Trophoblast cell (in vitro differentiated cells and primary cell): Measurements from ENCODE around the gene VTI1A.
A peak's percentile ranks its signal among the peaks of the same experiment; 100 is the strongest.

Experiments used
- DNase-seq, 2 donors: peaks; one replicate each; pipeline ENCODE4 v3.0.0-alpha.2; 2016
- H2AFZ ChIP-seq: 2 replicates; pipeline ENCODE4 v1.6.1; 2013; ENCODE audit warnings: low read length, moderate library complexity, mild to moderate bottlenecking; ENCODE audit not compliant: insufficient read depth, poor library complexity
- H2AK5ac ChIP-seq: 2 replicates; pipeline ENCODE4 v1.6.1; 2013; ENCODE audit warnings: mild to moderate bottlenecking, low read length
- H2BK120ac ChIP-seq: 2 replicates; pipeline ENCODE4 v1.6.1; 2013; ENCODE audit warnings: low read length, mild to moderate bottlenecking, moderate library complexity; ENCODE audit not compliant: insufficient read depth, poor library complexity
- H2BK12ac ChIP-seq: 2 replicates; pipeline ENCODE4 v1.6.1; 2013; ENCODE audit warnings: mild to moderate bottlenecking, low read length, moderate library complexity
- H2BK5ac ChIP-seq: 2 replicates; pipeline ENCODE4 v1.6.1; 2013; ENCODE audit warnings: low read length, low read depth, moderate library complexity, mild to moderate bottlenecking; ENCODE audit not compliant: poor library complexity
- H3K14ac ChIP-seq: 2 replicates; pipeline ENCODE4 v1.6.1; 2013; ENCODE audit warnings: mild to moderate bottlenecking, low read length
- H3K18ac ChIP-seq: 2 replicates; pipeline ENCODE4 v1.6.1; 2013; ENCODE audit warnings: mild to moderate bottlenecking, low read length
- H3K23ac ChIP-seq: 2 replicates; pipeline ENCODE4 v1.6.1; 2013; ENCODE audit warnings: low read length
- H3K27ac ChIP-seq: 2 replicates; pipeline ENCODE4 v1.5.1; 2013; ENCODE audit warnings: low read depth, mild to moderate bottlenecking, inconsistent platforms, low read length, moderate library complexity
- H3K27me3 ChIP-seq: 2 replicates; pipeline ENCODE4 v1.6.1; 2013; ENCODE audit warnings: inconsistent platforms, mild to moderate bottlenecking, low read length, moderate library complexity; ENCODE audit not compliant: insufficient read depth
- H3K36me3 ChIP-seq, 2 experiments: 1 replicate in 1 of 2; 2 replicates in 1 of 2; pipeline ENCODE4 v1.6.1; 2013; ENCODE audit warnings: low read length in 2 of 2, mild to moderate bottlenecking in 2 of 2, moderate library complexity in 1 of 2; ENCODE audit not compliant: insufficient read depth in 2 of 2, control insufficient read depth in 1 of 2
- H3K4ac ChIP-seq: 2 replicates; pipeline ENCODE4 v1.6.1; 2013; ENCODE audit warnings: low read depth, mild to moderate bottlenecking, low read length, moderate library complexity
- H3K4me1 ChIP-seq, 2 experiments: 1 replicate in 1 of 2; 2 replicates in 1 of 2; pipeline ENCODE4 v1.6.1; 2013; ENCODE audit warnings: low read length in 2 of 2, mild to moderate bottlenecking in 2 of 2, moderate library complexity in 1 of 2; ENCODE audit not compliant: insufficient read depth in 2 of 2, control insufficient read depth in 1 of 2
- H3K4me2 ChIP-seq: 2 replicates; pipeline ENCODE4 v1.6.1; 2013; ENCODE audit warnings: inconsistent platforms, mild to moderate bottlenecking, low read length, moderate library complexity
- H3K4me3 ChIP-seq: 2 replicates; pipeline ENCODE4 v1.5.1; 2013; ENCODE audit warnings: mild to moderate bottlenecking, low read depth, low read length, inconsistent platforms
- H3K79me1 ChIP-seq: one replicate; pipeline ENCODE4 v1.6.1; 2013; ENCODE audit warnings: low read length
- H3K79me2 ChIP-seq: 2 replicates; pipeline ENCODE4 v1.6.1; 2013; ENCODE audit warnings: low read length, mild to moderate bottlenecking; ENCODE audit not compliant: control insufficient read depth, insufficient read depth, poor library complexity
- H3K9ac ChIP-seq: 2 replicates; pipeline ENCODE4 v1.6.1; 2013; ENCODE audit warnings: mild to moderate bottlenecking, low read length
- H3K9me3 ChIP-seq: 2 replicates; pipeline ENCODE4 v1.6.1; 2013; ENCODE audit warnings: low read depth, mild to moderate bottlenecking, control low read depth, inconsistent platforms, low read length; ENCODE audit not compliant: insufficient read depth
- H4K12ac ChIP-seq: 2 replicates; pipeline ENCODE4 v1.6.1; 2013; ENCODE audit warnings: low read depth, mild to moderate bottlenecking, low read length, moderate library complexity
- H4K8ac ChIP-seq: 2 replicates; pipeline ENCODE4 v1.6.1; 2013; ENCODE audit warnings: low read depth, mild to moderate bottlenecking, low read length, moderate library complexity
- H4K91ac ChIP-seq: one replicate; pipeline ENCODE4 v1.6.1; 2013; ENCODE audit warnings: low read depth, mild to moderate bottlenecking, low read length, moderate library complexity
- WGBS: extraction: QIAGEN DNeasy Blood & Tissue Kit; methylation state at CpG from one replicate; pipeline ENCODE4 v1.1.7; 2013; ENCODE audit warnings: missing lambda C conversion rate; ENCODE audit not compliant: insufficient read length, insufficient coverage; ENCODE audit errors: extremely low coverage; 5-methylcytosine and 5-hydroxymethylcytosine counted together

The VTI1A gene

DNA sequence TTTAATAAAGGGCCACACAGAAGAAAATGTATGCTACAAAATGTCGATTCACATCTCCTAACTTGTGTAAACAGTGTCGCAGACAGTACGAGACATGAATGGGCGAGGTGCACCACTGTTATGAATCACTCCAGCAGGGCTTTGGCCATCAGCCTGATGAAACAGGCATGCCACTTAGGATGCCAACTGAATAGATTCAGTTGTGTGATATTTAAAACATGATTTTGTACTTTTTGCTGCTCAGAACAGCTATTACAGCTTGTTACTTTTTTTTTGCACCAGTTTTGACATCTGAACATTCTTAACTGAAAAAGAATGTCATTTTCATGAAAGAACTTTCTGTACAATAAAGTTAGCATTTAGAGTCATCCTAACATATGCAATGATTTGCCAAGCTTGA lies 138.1 kb downstream of the VTI1A start:
- no CpG with 5 or more reads among the region's 4 CpGs for WGBS
- no peak overlapping the region for H4K8ac ChIP-seq

DNA sequence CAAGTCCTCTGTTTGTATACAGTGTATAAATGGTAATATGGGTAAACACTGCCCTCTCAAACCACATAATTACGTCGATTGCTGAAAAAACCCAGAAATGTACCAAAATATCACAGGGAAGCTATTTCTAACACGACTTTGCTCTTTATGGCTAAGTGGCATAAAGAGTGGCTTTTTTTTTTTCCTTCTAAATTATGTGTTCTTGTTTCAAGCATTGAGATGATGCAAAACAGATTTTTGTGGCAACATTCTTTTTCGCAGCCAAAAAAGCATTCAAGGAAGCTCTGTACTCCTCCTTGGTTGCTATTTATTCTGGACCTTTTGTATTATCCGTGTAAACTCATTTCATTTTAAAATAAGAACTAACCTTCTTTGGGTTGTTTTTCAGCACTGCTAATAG lies 138.9 kb downstream of the VTI1A start:
- no peak overlapping the region for H4K91ac ChIP-seq
- no peaks in the 10 kb centered on the region for H3K27me3 ChIP-seq
- no peak overlapping the region for H2AFZ ChIP-seq
- no peak overlapping the region for H2AK5ac ChIP-seq
- H3K27ac ChIP-seq, result no peak overlapping the region
- peaks cover 3 to 10% of the 10 kb centered on the region in 2 experiments for H3K4me1 ChIP-seq
- H4K8ac ChIP-seq, result no peak overlapping the region
- no peak for DNase-seq
- no peak overlapping the region for H2BK120ac ChIP-seq
- H2BK12ac ChIP-seq, result no peak overlapping the region
- H3K4me3 ChIP-seq, result no peak overlapping the region
- no peak overlapping the region for H3K9ac ChIP-seq
- no peak overlapping the region for H3K18ac ChIP-seq
- no peak overlapping the region for H3K14ac ChIP-seq
- H3K79me2 ChIP-seq, result no peaks in the 10 kb centered on the region
- no peak overlapping the region for H4K12ac ChIP-seq
- no peak overlapping the region for H3K23ac ChIP-seq
- no peaks in the 10 kb centered on the region for H3K79me1 ChIP-seq
- H3K4ac ChIP-seq, result no peak overlapping the region
- H3K36me3 ChIP-seq, result no peaks in the 10 kb centered on the region
- no peak overlapping the region for H2BK5ac ChIP-seq
- no peak overlapping the region for H3K4me2 ChIP-seq
- WGBS, result no CpG with 5 or more reads among the region's 5 CpGs
- H3K9me3 ChIP-seq, result no peaks in the 10 kb centered on the region

More for the DNA sequence above, 138.1 kb downstream of the VTI1A start:
- Histone ChIP-seq H3K4me1 (peaks cover 3 to 10% of the 10 kb centered on the region in 2 experiments), H3K27me3 (no peaks in the 10 kb centered on the region), H3K79me2 (no peaks in the 10 kb centered on the region), H3K18ac (no peak overlapping the region), H3K14ac (no peak overlapping the region), H2AK5ac (no peak overlapping the region), H2BK120ac (no peak overlapping the region), H4K12ac (no peak overlapping the region), H2BK12ac (no peak overlapping the region), H2BK5ac (no peak overlapping the region), H3K4ac (peak overlapping the region; percentile 62), H2AFZ (no peak overlapping the region), H3K4me2 (no peak overlapping the region), H3K23ac (no peak overlapping the region), H3K9me3 (no peaks in the 10 kb centered on the region), H3K4me3 (no peak overlapping the region), H3K36me3 (no peaks in the 10 kb centered on the region), H3K27ac (no peak overlapping the region), H3K79me1 (no peaks in the 10 kb centered on the region), H4K91ac (no peak overlapping the region), H3K9ac (no peak overlapping the region)
- no peak for DNase-seq

DNA sequence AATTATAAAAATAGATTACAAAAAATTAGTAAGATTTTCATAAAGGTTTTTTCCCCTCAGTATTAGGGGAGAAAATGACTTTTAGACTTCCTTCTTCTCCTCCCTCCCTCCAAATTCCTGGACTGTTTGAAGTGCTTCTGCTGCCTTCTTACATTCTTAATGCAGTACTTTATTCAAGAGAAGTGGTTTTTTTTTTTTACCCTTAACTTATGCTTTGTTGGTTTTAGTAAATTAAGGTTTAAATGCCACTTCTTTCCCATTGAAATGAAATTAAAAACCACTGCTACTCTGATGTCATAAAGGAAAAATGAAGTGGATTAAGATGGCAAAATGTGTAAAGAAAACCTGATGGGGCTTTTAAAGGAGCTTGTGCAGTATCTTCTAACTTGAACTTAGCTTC lies 140.7 kb downstream of the VTI1A start:
- Histone ChIP-seq H3K27ac (no peak overlapping the region), H3K36me3 (no peaks in the 10 kb centered on the region), H3K79me2 (no peaks in the 10 kb centered on the region), H3K4me1 (peaks cover 3 to 10% of the 10 kb centered on the region in 2 experiments), H3K9me3 (no peaks in the 10 kb centered on the region), H3K79me1 (no peaks in the 10 kb centered on the region), H4K91ac (no peak overlapping the region), H2AK5ac (no peak overlapping the region), H3K23ac (no peak overlapping the region), H2BK12ac (no peak overlapping the region), H3K18ac (no peak overlapping the region), H4K12ac (no peak overlapping the region), H4K8ac (no peak overlapping the region), H3K4me3 (no peak overlapping the region), H2BK120ac (no peak overlapping the region), H3K9ac (no peak overlapping the region), H2BK5ac (no peak overlapping the region), H3K4ac (no peak overlapping the region), H3K27me3 (no peaks in the 10 kb centered on the region), H2AFZ (no peak overlapping the region), H3K14ac (no peak overlapping the region), H3K4me2 (no peak overlapping the region)
- peak in 1 of 2 donors; percentile 21 for DNase-seq

DNA sequence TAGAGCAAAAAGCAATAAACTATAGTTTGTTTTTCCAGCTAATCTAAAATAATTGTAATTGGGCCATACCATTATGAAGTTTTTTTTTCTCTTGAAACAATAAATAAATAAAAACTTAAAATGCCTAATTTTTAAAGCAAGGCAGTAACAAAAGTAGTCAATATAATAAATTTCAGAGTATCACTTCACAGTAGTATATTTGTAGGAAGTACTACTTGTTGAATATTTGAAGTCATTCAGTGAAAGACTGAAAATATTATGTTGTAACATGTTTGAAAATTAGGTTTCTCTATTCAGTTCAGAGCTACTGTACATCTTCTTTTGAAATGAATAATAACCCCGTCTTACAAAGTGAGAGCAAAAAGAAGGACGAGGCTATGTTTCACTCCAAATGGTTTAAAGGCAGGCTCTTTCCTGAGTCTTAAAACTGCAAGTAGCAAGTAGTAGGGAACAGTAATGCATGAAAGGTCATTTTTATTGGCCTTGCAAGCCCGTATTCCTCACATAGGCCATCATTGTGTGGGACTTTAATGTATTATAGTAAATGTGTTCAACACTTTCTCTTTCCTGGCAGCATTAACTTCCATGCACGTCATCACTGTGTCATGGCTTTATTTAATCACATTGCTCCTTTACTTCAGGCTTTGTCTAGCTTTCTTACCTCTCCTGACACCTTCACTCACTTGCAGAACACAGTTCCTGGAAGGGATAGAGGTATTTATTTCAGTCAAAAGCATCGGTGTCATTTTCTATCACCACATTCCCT lies 141.4 kb downstream of the VTI1A start:
- peak; percentile 12 to 36 for DNase-seq
- Histone ChIP-seq H2BK120ac (no peak overlapping the region), H3K4ac (no peak overlapping the region), H3K36me3 (no peaks in the 10 kb centered on the region), H4K91ac (no peak overlapping the region), H3K4me1 (peaks cover 3 to 10% of the 10 kb centered on the region in 2 experiments), H3K23ac (no peak overlapping the region), H3K14ac (no peak overlapping the region), H3K4me2 (no peak overlapping the region), H2BK12ac (no peak overlapping the region), H2AFZ (no peak overlapping the region), H4K8ac (no peak overlapping the region), H3K27me3 (no peaks in the 10 kb centered on the region), H3K79me1 (no peaks in the 10 kb centered on the region), H3K79me2 (no peaks in the 10 kb centered on the region), H4K12ac (no peak overlapping the region), H3K27ac (no peak overlapping the region), H3K4me3 (no peak overlapping the region), H2BK5ac (no peak overlapping the region), H3K9ac (no peak overlapping the region), H3K18ac (no peak overlapping the region), H2AK5ac (no peak overlapping the region), H3K9me3 (no peaks in the 10 kb centered on the region)
- no CpG with 5 or more reads among the region's 5 CpGs for whole genome bisulfite sequencing
